Heart left ventricle (tissue), 16 donors: Measurements from ENCODE around the gene LAMA4. TPM values are rescaled to one million over a fixed set of nuclear protein-coding genes. Genes with fewer than 3 reads are reported as not detected.
"Not testable (repeated sequence)": the region's sequence is repeated elsewhere in the genome, so short reads cannot be mapped to it uniquely, and the experiment has no call there.

Experiments used
- ATAC-seq, 4 donors: fragments of 200-7000 bp; cut with Tn5 transposase; one replicate each; pipeline ENCODE4 v1.9.1; 2020 to 2022; ENCODE audit warnings: moderate library complexity in 4 of 4, mild to moderate bottlenecking in 3 of 4, moderate number of reproducible peaks in 1 of 4
- DNase-seq, 5 donors: peaks; one replicate each; pipeline ENCODE4 v3.0.0-alpha.2; 2020
- H3K27ac ChIP-seq, 12 donors: fragments of 200-600 bp; sonication (generic) in 4 of 12; one replicate each; pipeline versions ENCODE4 v1.5.0 to v1.8.0; 2016 to 2022; ENCODE audit warnings: mild to moderate bottlenecking in 2 of 12
- H3K27me3 ChIP-seq, 9 donors: fragments of 200-600 bp; sonication (generic) in 2 of 9; one replicate each; pipeline versions ENCODE4 v1.5.1 to v1.8.0; 2016 to 2022; ENCODE audit warnings: mild to moderate bottlenecking in 3 of 9
- H3K36me3 ChIP-seq, 9 donors: fragments of 200-600 bp; sonication (generic) in 2 of 9; one replicate each; pipeline versions ENCODE4 v1.5.0 to v1.8.0; 2018 to 2022; ENCODE audit warnings: mild to moderate bottlenecking in 2 of 9
- H3K4me1 ChIP-seq, 12 donors: fragments of 200-600 bp; sonication (generic) in 4 of 12; one replicate each; pipeline versions ENCODE4 v1.5.0 to v1.8.0; 2016 to 2022; ENCODE audit warnings: mild to moderate bottlenecking in 3 of 12
- H3K4me3 ChIP-seq, 12 donors: fragments of 200-600 bp; sonication (generic) in 4 of 12; one replicate each; pipeline versions ENCODE4 v1.5.0 to v1.8.0; 2017 to 2022; ENCODE audit warnings: mild to moderate bottlenecking in 9 of 12, moderate library complexity in 4 of 12
- H3K9me3 ChIP-seq, 12 donors: fragments of 200-600 bp; sonication (generic) in 4 of 12; one replicate each; pipeline versions ENCODE4 v1.5.0 to v1.8.0; 2016 to 2022; ENCODE audit warnings: mild to moderate bottlenecking in 1 of 12
- POLR2A ChIP-seq, 2 donors: fragments of 450-650 bp; IDR thresholded peaks; one replicate each; pipeline ENCODE4 v1.6.1; 2017; ENCODE audit warnings: antibody characterized with exemption in 2 of 2, mild to moderate bottlenecking in 2 of 2, moderate library complexity in 2 of 2
- WGBS, 4 donors: extraction: QIAGEN DNeasy Blood & Tissue Kit in 2 of 4; methylation state at CpG; one replicate each; pipeline versions ENCODE4 v1.1.5 to v1.1.7; 2013 to 2018; 5-methylcytosine and 5-hydroxymethylcytosine counted together
- intact Hi-C, 10 donors: fragments of 100-400 bp; cut with DNase I; formaldehyde crosslinking; loops; one replicate each; pipeline versions ENCODE4 v1.11.1 to v1.14.2; 2022
- polyA plus RNA-seq, 2 donors: library from polyadenylated mRNA; stranded (reverse); fragments of 200-250 nt; gene quantifications; one replicate each; pipeline ENCODE4 v1.2.3, GENCODE V29; 2013
- total RNA-seq, 9 donors: library from RNA; depleted of rRNA in 2 of 9; stranded (reverse); fragments of >200 nt in 2 of 9; fragmentation: NEBNext Ultra II Directional in 3 of 9; extraction: Animal tissue kit (Norgen Biotek cat#: 25700) in 3 of 9; gene quantifications; one replicate each; pipeline versions ENCODE4 v1.1.0 to v1.2.4, GENCODE V29; 2016 to 2023
- TF ChIP-seq, protein P1 (sequence below), 12 donors: fragments of 200-600 bp; sonication (generic) in 4 of 12; IDR thresholded peaks; one replicate each; pipeline versions ENCODE4 v1.5.0 to v1.8.0; 2018 to 2022; ENCODE audit warnings: antibody characterized with exemption in 12 of 12, mild to moderate bottlenecking in 5 of 12
- donor health status: ischemic (EF 13 %, LVEDD 7.1; RV severe dilation, severe dysfunction).
- donor health status: healthy with polysubstance abuse.
- donor health status: DM: no; HTN: yes; CAD: no.
- donor health status: DM: no; HTN: no; CAD: no.
- donor health status: ischemic (EF 25% LVEDD 6.9; RV normal size, moderate dysfunction).
- donor health status: ischemic (EF 25% LVEDD 5.7; RV mildly dilated, moderate dysfunction).
- donor health status: healthy.
- donor health status: DM: yes; HTN: yes; CAD: no.
- donor health status: ischemic (EF 35%, LVEDD 5.7; RV mildly dilated, moderate dysfunction).
- donor health status: nonischemic (EF 11% LVEDD 7.7; RV severe dilation, severe dysfunction).
- donor health status: DM: yes; HTN: yes; CAD: no.
- donor health status: PGD.
- donor health status: ischemic (EF 29% LVEDD 5.4; RV normal size, mild dysfunction).
- donor health status: nonischemic (EF 23%, LVEDD 6.1; RV moderate dilation, normal function).

The LAMA4 gene
- total and polyA plus RNA-seq, 11 donors, result 23.8 to 132 (median 56.9) TPM

DNA sequence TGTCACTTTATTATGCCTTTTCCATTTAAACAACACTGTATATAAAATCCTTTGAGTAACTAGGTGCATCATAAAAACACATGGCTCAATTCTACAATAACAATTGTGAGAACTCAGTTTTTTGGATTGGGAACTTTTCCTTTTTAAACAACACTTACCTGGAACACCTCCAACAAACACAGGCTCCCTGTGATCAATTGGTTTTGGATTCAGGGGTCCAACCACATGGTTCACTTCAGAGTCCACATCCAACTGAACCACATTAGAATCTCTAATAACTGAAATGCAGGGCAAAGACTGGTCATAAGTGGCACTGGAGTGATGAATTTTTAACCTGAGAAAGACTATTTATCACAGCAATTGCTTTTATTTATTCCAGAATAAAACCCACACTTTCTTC is 140.4 kb downstream of the LAMA4 start:
- Histone ChIP-seq H3K27me3 (no peaks in the 10 kb centered on the region), H3K9me3 (no peaks in the 10 kb centered on the region), H3K36me3 (peaks cover 0 to 100% (median 71%) of the 10 kb centered on the region in 9 donors), H3K4me3 (no peak overlapping the region), H3K27ac (peak overlapping the region in 3 of 12 donors; percentile 3 to 14 (median 9)), H3K4me1 (peaks cover 0 to 31% (median 5%) of the 10 kb centered on the region in 12 donors)
- no peak for TF ChIP-seq POLR2A (IDR thresholded peaks at IDR 0.05)
- TF ChIP-seq, protein P1, sequence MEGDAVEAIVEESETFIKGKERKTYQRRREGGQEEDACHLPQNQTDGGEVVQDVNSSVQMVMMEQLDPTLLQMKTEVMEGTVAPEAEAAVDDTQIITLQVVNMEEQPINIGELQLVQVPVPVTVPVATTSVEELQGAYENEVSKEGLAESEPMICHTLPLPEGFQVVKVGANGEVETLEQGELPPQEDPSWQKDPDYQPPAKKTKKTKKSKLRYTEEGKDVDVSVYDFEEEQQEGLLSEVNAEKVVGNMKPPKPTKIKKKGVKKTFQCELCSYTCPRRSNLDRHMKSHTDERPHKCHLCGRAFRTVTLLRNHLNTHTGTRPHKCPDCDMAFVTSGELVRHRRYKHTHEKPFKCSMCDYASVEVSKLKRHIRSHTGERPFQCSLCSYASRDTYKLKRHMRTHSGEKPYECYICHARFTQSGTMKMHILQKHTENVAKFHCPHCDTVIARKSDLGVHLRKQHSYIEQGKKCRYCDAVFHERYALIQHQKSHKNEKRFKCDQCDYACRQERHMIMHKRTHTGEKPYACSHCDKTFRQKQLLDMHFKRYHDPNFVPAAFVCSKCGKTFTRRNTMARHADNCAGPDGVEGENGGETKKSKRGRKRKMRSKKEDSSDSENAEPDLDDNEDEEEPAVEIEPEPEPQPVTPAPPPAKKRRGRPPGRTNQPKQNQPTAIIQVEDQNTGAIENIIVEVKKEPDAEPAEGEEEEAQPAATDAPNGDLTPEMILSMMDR (IDR thresholded peaks at IDR 0.05), result no peak
- intact Hi-C loops, result no loop called here
- DNase-seq, result no peak
- no peak for ATAC-seq

- intact Hi-C loops, result no loop called here
- H3K4me3 ChIP-seq, result no peak overlapping the region
- no peaks in the 10 kb centered on the region for H3K27me3 ChIP-seq
- peak overlapping the region in 5 of 12 donors; percentile 3 to 15 (median 14) for H3K27ac ChIP-seq
- no peak for DNase-seq
- peak in 1 of 4 donors; percentile 62 for ATAC-seq
- no peaks in the 10 kb centered on the region for H3K9me3 ChIP-seq
- H3K4me1 ChIP-seq, result peaks cover 0 to 31% (median 5%) of the 10 kb centered on the region in 12 donors
- H3K36me3 ChIP-seq, result peaks cover 0 to 100% (median 73%) of the 10 kb centered on the region in 9 donors
- 47 to 56% (median 49%) methylated on average over 3 of the region's 3 CpGs for WGBS, 4 donors
- no peak for TF ChIP-seq POLR2A (IDR thresholded peaks at IDR 0.05)
- TF ChIP-seq, protein P1 (IDR thresholded peaks at IDR 0.05), result no peak
These were observed 140.9 kb downstream of the LAMA4 start for GRCh38 chr6:112113431-112113830.

- ATAC-seq, result peak in 1 of 4 donors; percentile 24
These were observed 145.1 kb downstream of the LAMA4 start for GRCh38 chr6:112109262-112109661.

GRCh38 chr6:112106562-112106961 is 147.8 kb downstream of the LAMA4 start:
- intact Hi-C loops, result no loop called here
- ATAC-seq, result peak in 1 of 4 donors; percentile 20
- H3K4me3 ChIP-seq, result no peak overlapping the region
- H3K27ac ChIP-seq, result no peak overlapping the region
- peaks cover 0 to 4% (median 0%) of the 10 kb centered on the region in 12 donors for H3K9me3 ChIP-seq
- WGBS, 4 donors, result 68 to 76% (median 69%) methylated on average over 2 of the region's 2 CpGs
- no peak for DNase-seq
- TF ChIP-seq POLR2A (IDR thresholded peaks at IDR 0.05), result no peak
- TF ChIP-seq, protein P1 (IDR thresholded peaks at IDR 0.05), result no peak
- H3K36me3 ChIP-seq, result peaks cover 0 to 72% (median 38%) of the 10 kb centered on the region in 9 donors
- no peaks in the 10 kb centered on the region for H3K27me3 ChIP-seq
- peaks cover 0 to 11% (median 0%) of the 10 kb centered on the region in 12 donors for H3K4me1 ChIP-seq

More at GRCh38 chr6:112109262-112109661, 145.1 kb downstream of the LAMA4 start:
- peak overlapping the region in 1 of 12 donors; percentile 33 for H3K27ac ChIP-seq
- peaks cover 0 to 31% (median 5%) of the 10 kb centered on the region in 12 donors for H3K4me1 ChIP-seq
- H3K36me3 ChIP-seq, result peaks cover 0 to 83% (median 56%) of the 10 kb centered on the region in 9 donors
- peaks cover 0 to 4% (median 0%) of the 10 kb centered on the region in 12 donors for H3K9me3 ChIP-seq
- 60 to 78% (median 71%) methylated on average over 9 of the region's 9 CpGs for WGBS, 4 donors
- intact Hi-C loops, result no loop called here
- peak in 1 of 5 donors; percentile 32 for DNase-seq
- no peak for TF ChIP-seq POLR2A (IDR thresholded peaks at IDR 0.05)
- TF ChIP-seq, protein P1 (IDR thresholded peaks at IDR 0.05), result no peak
- H3K27me3 ChIP-seq, result no peaks in the 10 kb centered on the region
- H3K4me3 ChIP-seq, result no peak overlapping the region

- H3K4me1 ChIP-seq, result peaks cover 0 to 13% (median 0%) of the 10 kb centered on the region in 12 donors
- intact Hi-C loops, H3K27me3 ChIP-seq, ATAC-seq, H3K4me3 ChIP-seq, H3K27ac ChIP-seq, H3K9me3 ChIP-seq, DNase-seq: not testable (repeated sequence)
- WGBS, 4 donors, result 86 to 97% (median 94%) methylated on average over 2 of the region's 2 CpGs
- peaks cover 0 to 72% (median 32%) of the 10 kb centered on the region in 9 donors for H3K36me3 ChIP-seq
These were observed 148.3 kb downstream of the LAMA4 start for GRCh38 chr6:112106026-112106425.
